A549 (cell line): ENCODE data around the gene PTX3.

Experiments used
- CTCF ChIP-seq: fragments of >200 bp; sonication (Bioruptor Twin); formaldehyde crosslinking; IDR thresholded peaks from 3 replicates; pipeline ENCODE4 v1.5.1; 2016
- GATA3 ChIP-seq: IDR thresholded peaks from 2 replicates; pipeline ENCODE4 v1.6.1; 2012; ENCODE audit warnings: borderline replicate concordance
- POLR2A ChIP-seq: IDR thresholded peaks from 2 replicates; pipeline ENCODE4 v1.6.1; 2012; ENCODE audit warnings: mild to moderate bottlenecking, low read length

GRCh38 chr3:157465741-157466140 lies 29.1 kb downstream of the PTX3 start:
- no peak for TF ChIP-seq CTCF
- no peak for TF ChIP-seq GATA3
- no peak for TF ChIP-seq POLR2A
